ENCODE measurements around the gene MEIG1.

DNA sequence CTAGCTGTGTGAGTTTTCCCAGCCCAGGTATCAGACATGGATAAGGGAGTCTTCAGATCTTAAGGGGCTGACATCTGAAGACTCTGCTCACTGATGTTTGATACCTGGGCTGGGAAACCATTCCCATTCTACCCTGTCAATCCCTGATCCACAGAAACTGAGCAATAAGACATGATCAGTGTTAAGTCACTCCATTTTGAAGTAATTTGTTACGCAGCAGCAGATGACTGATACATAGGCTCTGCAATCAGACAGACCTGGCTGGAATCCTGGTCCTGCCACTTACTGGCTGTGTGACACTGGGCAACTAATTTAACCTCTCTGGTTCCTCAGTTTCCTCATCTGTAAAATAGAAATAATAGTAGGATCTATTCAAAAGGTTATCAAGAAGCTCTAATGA is 11.9 kb upstream of the MEIG1 start:
- TF ChIP-seq PAX5 (IDR thresholded peaks at IDR 0.05; ENCODE audit: insufficient read depth, low read length, severe bottlenecking) (no peak), POLR2A (IDR thresholded peaks at IDR 0.05; ENCODE audit: low read depth, low read length) (no peak), TAF1 (IDR thresholded peaks at IDR 0.05; ENCODE audit: low read depth, low read length) (no peak), SPI1 (IDR thresholded peaks at IDR 0.05; ENCODE audit: low read depth, low read length) (no peak), POLR2AphosphoS5 (IDR thresholded peaks at IDR 0.05; ENCODE audit: low read depth, low read length) (no peak)
